Endothelial cell of umbilical vein (primary cell): ENCODE data around the gene NRGN. TPM values are rescaled to one million over a fixed set of nuclear protein-coding genes. Genes with fewer than 3 reads are reported as not detected.

Source experiments
- BruUV-seq: library from RNA; stranded (reverse); fragments of 400-500 nt; replicated peaks from 2 replicates; lab custom pipeline; 2021; lab: Mats Ljungman, UMichigan
- CTCF ChIA-PET: fragments of 300-600, 350-600 bp; sonication (Branson Sonifier 250); formaldehyde crosslinking; loops from one replicate; lab custom pipeline; 2021; ENCODE audit warnings: antibody characterized with exemption, inconsistent platforms; lab: Charles Lee
- POLR2A ChIA-PET: fragments of 300-600, 350-600 bp; sonication (Branson Sonifier 250); formaldehyde crosslinking; loops from one replicate; lab custom pipeline; 2021; ENCODE audit warnings: antibody characterized with exemption, inconsistent platforms; lab: Charles Lee
- DNase-seq: peaks from one replicate; pipeline ENCODE4 v3.0.0-alpha.2; 2011; ENCODE audit warnings: low read depth, low spot score
- FAIRE-seq: peaks from 2 replicates; lab custom pipeline; 2011; peaks lifted over from hg19 to GRCh38; lab: Jason Lieb, UNC
- H2AFZ ChIP-seq: 2 replicates; pipeline ENCODE4 v1.6.0; 2012; ENCODE audit warnings: low read depth, low read length, control low read depth, inconsistent platforms
- H3K27ac ChIP-seq: 2 replicates; pipeline ENCODE4 v1.5.1; 2011; ENCODE audit warnings: low read depth, mild to moderate bottlenecking, control low read depth, low read length, moderate library complexity; ENCODE audit not compliant: insufficient read depth
- H3K27me3 ChIP-seq, 2 experiments: 2 replicates each; pipeline versions ENCODE4 v1.6.0 to v1.6.1; 2011; ENCODE audit warnings: low read length in 2 of 2, mixed read lengths in 1 of 2; ENCODE audit not compliant: control insufficient read depth in 2 of 2, insufficient read depth in 2 of 2
- H3K36me3 ChIP-seq, 2 experiments: 2 replicates in 1 of 2; 3 replicates in 1 of 2; pipeline ENCODE4 v1.5.1; 2011; ENCODE audit warnings: low read length in 2 of 2, mild to moderate bottlenecking in 1 of 2, moderate library complexity in 1 of 2; ENCODE audit not compliant: control insufficient read depth in 2 of 2, insufficient read depth in 2 of 2; ENCODE audit errors: extremely low read depth in 1 of 2
- H3K4me1 ChIP-seq: 3 replicates; pipeline ENCODE4 v1.5.1; 2011; ENCODE audit warnings: mild to moderate bottlenecking, low read length; ENCODE audit not compliant: control insufficient read depth, insufficient read depth; ENCODE audit errors: extremely low read depth
- H3K4me2 ChIP-seq: 2 replicates; pipeline ENCODE4 v1.6.1; 2011; ENCODE audit warnings: low read length, control low read depth, mixed read lengths; ENCODE audit not compliant: insufficient read depth
- H3K4me3 ChIP-seq, 3 experiments: fragments of 200-600 bp in 1 of 3; sonication (generic), shearing (Covaris generic) in 1 of 3; replicated peaks in 1 of 3; 2 replicates each; pipeline ENCODE4 v1.5.1; 2011 to 2016; ENCODE audit warnings: control low read depth in 3 of 3, low read length in 3 of 3, mild to moderate bottlenecking in 2 of 3, inconsistent platforms in 1 of 3, low read depth in 1 of 3, moderate library complexity in 1 of 3; ENCODE audit not compliant: insufficient read depth in 1 of 3
- H3K79me2 ChIP-seq: 2 replicates; pipeline ENCODE4 v1.6.0; 2012; ENCODE audit warnings: low read length, inconsistent platforms; ENCODE audit not compliant: control insufficient read depth, insufficient read depth
- H3K9ac ChIP-seq: replicated peaks from 2 replicates; pipeline ENCODE3; 2011; ENCODE audit warnings: low read length, control low read depth; ENCODE audit not compliant: insufficient read depth; ENCODE audit errors: extremely low read depth
- H3K9me1 ChIP-seq: replicated peaks from 3 replicates; pipeline ENCODE4 v1.6.0; 2011; ENCODE audit warnings: mild to moderate bottlenecking, low read length; ENCODE audit not compliant: control insufficient read depth, insufficient read depth; ENCODE audit errors: extremely low read depth
- H3K9me3 ChIP-seq: replicated peaks from 2 replicates; pipeline ENCODE4 v1.5.1; 2012; ENCODE audit warnings: low read length, inconsistent platforms; ENCODE audit not compliant: control insufficient read depth, insufficient read depth
- H4K20me1 ChIP-seq: replicated peaks from 2 replicates; pipeline ENCODE3; 2011; ENCODE audit warnings: mild to moderate bottlenecking, low read length; ENCODE audit not compliant: control insufficient read depth, insufficient read depth; ENCODE audit errors: extremely low read depth
- CTCF ChIP-seq, 2 donors: IDR thresholded peaks; 1 replicate in 1 of 2; 2 replicates in 1 of 2; pipeline ENCODE4 v1.5.1; 2011; ENCODE audit warnings: low read length in 2 of 2, mild to moderate bottlenecking in 2 of 2, moderate library complexity in 2 of 2, control low read depth in 1 of 2, inconsistent platforms in 1 of 2, low read depth in 1 of 2; ENCODE audit not compliant: insufficient read depth in 1 of 2; ENCODE audit errors: extremely low read depth in 1 of 2
- EZH2 ChIP-seq: IDR thresholded peaks from 2 replicates; pipeline ENCODE4 v1.6.1; 2012; ENCODE audit warnings: borderline replicate concordance, low read depth, mild to moderate bottlenecking, moderate library complexity, low read length, inconsistent platforms; ENCODE audit not compliant: severe bottlenecking
- FOS ChIP-seq: IDR thresholded peaks from 2 replicates; pipeline ENCODE4 v1.6.1; 2011; ENCODE audit warnings: mild to moderate bottlenecking, low read length, moderate library complexity, borderline replicate concordance; ENCODE audit not compliant: insufficient read depth
- GATA2 ChIP-seq: IDR thresholded peaks from 2 replicates; pipeline ENCODE4 v1.7.0; 2011; ENCODE audit warnings: low read depth, mild to moderate bottlenecking, moderate library complexity, mixed read lengths, low read length; ENCODE audit not compliant: insufficient read length, insufficient read depth
- JUN ChIP-seq: IDR thresholded peaks from 2 replicates; pipeline ENCODE4 v1.6.1; 2011; ENCODE audit warnings: borderline replicate concordance, low read depth; ENCODE audit not compliant: insufficient read length, insufficient read depth
- MAX ChIP-seq: IDR thresholded peaks from 2 replicates; pipeline ENCODE4 v1.6.1; 2011; ENCODE audit not compliant: insufficient read depth, insufficient read length
- MYC ChIP-seq: IDR thresholded peaks from one replicate; pipeline ENCODE4 v1.6.1; 2011; ENCODE audit warnings: mild to moderate bottlenecking, low read depth, low read length
- POLR2A ChIP-seq: IDR thresholded peaks from 2 replicates; pipeline ENCODE4 v1.6.1; 2012; ENCODE audit warnings: low read depth, mild to moderate bottlenecking, control low read depth, low read length
- POLR2AphosphoS5 ChIP-seq: IDR thresholded peaks from 2 replicates; pipeline ENCODE4 v1.6.1; 2012; ENCODE audit warnings: low read depth, mild to moderate bottlenecking, control low read depth, low read length, moderate library complexity; ENCODE audit not compliant: insufficient read depth
- dilution Hi-C: fragments of 300-500 bp; cut with MboI; formaldehyde crosslinking; loops from one replicate; pipeline ENCODE4 v1.15.0; 2019; ENCODE audit warnings: low sequenced_read_pairs; ENCODE audit not compliant: extremely low pct_ligation_motif_present
- intact Hi-C: fragments of 100-400 bp; cut with micrococcal nuclease; formaldehyde crosslinking; loops from one replicate; pipeline ENCODE4 v1.10.0; 2022
- polyA plus RNA-seq, 4 experiments: library from polyadenylated mRNA; depleted of rRNA in 3 of 4; stranded (reverse) in 3 of 4; unstranded in 1 of 4; fragments of >200 nt; gene quantifications; 2 replicates each; pipeline versions ENCODE4 v1.2.1 to v1.2.3, GENCODE V29; 2011 to 2012; ENCODE audit warnings: missing spikeins in 1 of 4
- total RNA-seq: library from RNA; stranded (reverse); gene quantifications from 2 replicates; pipeline ENCODE4 v1.2.3, GENCODE V29; 2021

NRGN gene
- total and polyA plus RNA-seq, 2 donors (not counting 3 experiments of a cell fraction or from before 2014, with no cell fraction given) = 29.1 to 33.5 TPM

GRCh38 chr11:124759266-124760204, 19.8 kb downstream of the NRGN start:
- Histone ChIP-seq H3K27me3 (no peaks in the 10 kb centered on the region), H3K4me3 (peak overlapping the region; percentile 62 to 97 (median 65)), H3K9me1 (no peaks in the 10 kb centered on the region), H3K36me3 (peaks cover 11 to 18% of the 10 kb centered on the region in 2 experiments), H3K9me3 (no peaks in the 10 kb centered on the region), H3K4me1 (peaks cover 58% of the 10 kb centered on the region), H3K4me2 (peak overlapping the region; percentile 79), H3K27ac (peak overlapping the region; percentile 100), H4K20me1 (no peaks in the 10 kb centered on the region), H2AFZ (no peak overlapping the region), H3K9ac (peak overlapping the region; percentile 98), H3K79me2 (peaks cover 71% of the 10 kb centered on the region)
- dilution Hi-C loops = no loop called here
- FAIRE-seq (peak; percentile 97), DNase-seq (peak; percentile 100)
- POLR2A ChIA-PET = interaction anchor here (0.9 to 5.9 kb wide), 3 partner anchors 11 to 86 kb away, joined by 3 to 67 read pairs (median 3); no protein-coding TSS in a partner anchor
- CTCF ChIA-PET = interaction anchor here (1.3 to 13.1 kb wide), 8 partner anchors 10 to 117 kb away, joined by 3 to 301 read pairs (median 20); partner anchors contain the start of genes NRGN, SIAE, SPA17 and VSIG2
- no TSS peak for BruUV-seq
- intact Hi-C loops = loop anchor here (1.0 kb wide), 9 partner anchors 11 to 139 kb away; partner anchors contain the start of genes SIAE and SPA17
- TF ChIP-seq POLR2A (peak; percentile 94), GATA2 (peak; percentile 99), MAX (peak; percentile 91), POLR2AphosphoS5 (peak; percentile 100), FOS (peak; percentile 67), EZH2 (no peak), CTCF (IDR thresholded peaks at IDR 0.05; ENCODE audit: extremely low read depth in 1 of 2, insufficient read depth in 1 of 2, low read depth in 1 of 2, low read length in 2 of 2) (peak in 1 of 2 donors; percentile 45), JUN (no peak), MYC (no peak)
